ENCODE data around the gene SLC22A1.

- TF ChIP-seq CTCF (IDR thresholded peaks at IDR 0.05; ENCODE audit: poor library complexity) (no peak), EZH2 (IDR thresholded peaks at IDR 0.05; ENCODE audit: borderline replicate concordance) (no peak), EZH2phosphoT487 (IDR thresholded peaks at IDR 0.05; ENCODE audit: low read depth, severe bottlenecking, unreplicated experiment) (no peak)
Measured at GRCh38 chr6:160160929-160161646, 39.5 kb downstream of the SLC22A1 start.
